ENCODE results near the gene JCAD.

- TF ChIP-seq CTCF (conservative IDR thresholded peaks at IDR 0.05) (no peak), ZFX (IDR thresholded peaks at IDR 0.05) (no peak)
Measured at GRCh38 chr10:30062090-30062489, 2.7 kb upstream of the JCAD start.
